Stimulated activated CD4-positive, alpha-beta T cell treated with anti-CD3 and anti-CD28 coated beads, Interleukin-12 subunit alpha, Interleukin-12 subunit beta, amount 100 ng/mL, for 48 hours (primary cell): ENCODE results near the gene CYSTM1.

Experiments
- DNase-seq, 3 donors: peaks; one replicate each; pipeline ENCODE4 v3.0.0-alpha.2; 2020; ENCODE audit warnings: low read depth in 2 of 3, low spot score in 1 of 3

The CYSTM1 gene

DNA sequence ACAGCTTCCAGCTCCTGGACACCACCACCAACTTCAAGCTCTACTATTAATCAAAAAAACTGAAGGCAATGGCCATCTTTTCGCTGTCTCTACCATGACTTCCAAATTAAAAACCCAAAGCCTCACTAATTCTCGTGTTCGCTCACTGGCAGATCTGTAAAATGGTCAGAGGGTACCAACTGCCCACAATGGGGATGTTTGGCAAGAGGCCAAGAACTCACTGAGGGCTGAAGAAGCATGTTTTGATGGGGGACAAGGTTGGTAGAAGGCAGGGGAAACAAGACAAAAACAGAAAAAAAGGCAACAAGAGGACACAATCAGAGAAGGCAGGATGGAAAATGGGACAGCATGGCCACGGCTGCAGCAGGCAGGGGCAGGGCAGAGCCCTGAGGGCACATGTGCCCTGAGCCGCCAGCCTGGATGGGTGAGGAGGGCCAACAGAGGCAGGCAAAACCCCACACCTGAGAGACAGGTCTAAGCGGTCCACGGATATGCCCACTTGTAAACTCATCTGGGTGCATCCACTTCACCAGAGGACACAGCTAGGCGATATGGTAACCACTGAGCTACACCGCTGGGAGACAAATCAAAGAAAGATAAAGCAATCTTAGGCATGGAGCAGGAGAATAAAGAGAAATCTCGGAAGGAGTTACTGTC, 77.6 kb downstream of the CYSTM1 start:
- no peak for DNase-seq

DNA sequence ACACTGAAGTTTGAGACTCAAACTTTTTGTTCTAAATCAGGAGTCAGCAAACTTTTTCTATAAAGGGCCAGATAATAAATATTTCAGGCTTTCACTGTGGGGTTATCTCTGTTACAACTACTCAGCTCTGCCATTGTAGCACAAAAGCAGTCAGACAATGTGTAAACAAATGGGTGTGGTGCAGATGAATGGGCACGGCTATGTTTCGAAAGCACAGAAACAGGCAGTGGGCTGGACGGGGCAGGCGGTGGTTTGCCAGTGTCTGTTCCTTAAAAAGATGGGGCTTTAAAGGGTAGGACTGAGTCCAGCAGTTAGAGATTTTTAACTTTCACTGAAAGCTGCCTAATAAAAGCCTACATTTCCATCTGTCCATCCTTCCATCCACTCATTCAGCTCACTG, 79.0 kb downstream of the CYSTM1 start:
- no peak for DNase-seq

DNA sequence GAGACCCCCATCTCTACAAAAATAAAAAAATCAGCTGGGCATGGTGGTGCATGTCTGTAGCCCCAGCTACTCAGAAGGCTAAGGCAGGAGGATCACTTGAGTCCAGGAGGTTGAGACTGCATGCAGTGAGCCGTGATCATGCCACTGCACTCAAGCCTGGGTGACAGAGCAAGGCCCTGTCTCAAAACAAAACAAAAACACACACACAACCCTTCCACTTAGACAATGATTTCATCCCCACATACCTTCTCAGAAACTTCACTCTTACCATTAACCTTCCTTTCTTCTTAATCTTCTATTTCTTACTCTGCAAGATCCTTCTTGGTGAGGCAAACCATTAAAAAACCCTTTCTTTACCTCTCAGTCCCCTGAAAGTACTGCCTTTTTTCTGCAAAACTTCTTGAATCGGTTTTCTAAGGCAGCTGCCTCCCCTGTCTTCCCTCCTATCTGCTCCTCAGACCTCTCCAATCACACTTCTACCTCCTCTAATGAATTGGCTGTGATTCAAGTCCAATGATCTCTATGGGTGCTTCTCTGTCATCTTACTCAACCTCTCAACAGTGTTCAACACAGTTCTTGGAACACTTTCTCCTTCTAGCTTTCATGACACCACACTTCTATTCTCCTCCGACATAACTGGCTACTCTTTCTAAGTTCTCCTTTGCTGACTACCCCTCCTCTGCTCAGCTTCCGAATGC, 80.6 kb downstream of the CYSTM1 start:
- DNase-seq: no peak

GRCh38 chr5:140256726-140257125, 81.7 kb downstream of the CYSTM1 start:
- no peak for DNase-seq

DNA sequence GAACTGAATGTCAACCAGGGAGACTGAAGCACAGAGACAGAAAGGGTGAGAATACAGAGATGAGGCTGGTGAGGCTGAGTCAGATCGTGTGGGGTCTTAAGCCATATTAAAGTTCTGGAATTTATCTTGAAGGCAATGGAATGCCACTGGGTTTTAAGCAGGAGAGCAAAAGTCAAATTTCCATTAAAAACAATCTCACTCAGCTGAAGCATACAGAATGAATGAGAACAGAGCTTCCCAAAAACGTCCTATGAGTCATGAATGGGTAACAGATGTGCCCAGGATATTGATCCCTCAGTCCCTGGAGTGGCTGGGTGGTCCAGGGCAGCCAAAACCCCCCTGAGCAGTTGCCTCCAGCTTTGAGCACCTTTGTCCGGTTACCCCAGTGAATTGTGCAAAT, 83.0 kb downstream of the CYSTM1 start:
- DNase-seq: no peak

DNA sequence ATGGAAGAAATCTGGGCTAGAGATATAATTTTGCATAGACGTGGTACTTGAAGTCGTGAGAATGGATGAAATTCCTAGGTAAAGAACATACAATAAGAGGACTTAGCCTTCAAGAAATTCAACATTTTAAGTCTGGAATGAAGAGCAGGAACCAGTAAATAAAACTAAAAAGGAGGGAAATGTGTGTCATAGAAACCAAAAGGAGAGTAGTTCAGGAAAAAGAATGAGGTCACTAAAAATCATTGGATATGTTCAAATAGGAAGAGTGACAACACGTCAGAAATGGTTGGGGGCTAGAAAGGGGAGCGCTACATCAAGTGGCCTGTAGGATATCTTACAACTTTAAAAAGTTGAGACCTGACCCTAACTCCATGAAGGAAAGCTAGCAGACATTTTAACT, 83.9 kb downstream of the CYSTM1 start:
- DNase-seq: no peak

DNA sequence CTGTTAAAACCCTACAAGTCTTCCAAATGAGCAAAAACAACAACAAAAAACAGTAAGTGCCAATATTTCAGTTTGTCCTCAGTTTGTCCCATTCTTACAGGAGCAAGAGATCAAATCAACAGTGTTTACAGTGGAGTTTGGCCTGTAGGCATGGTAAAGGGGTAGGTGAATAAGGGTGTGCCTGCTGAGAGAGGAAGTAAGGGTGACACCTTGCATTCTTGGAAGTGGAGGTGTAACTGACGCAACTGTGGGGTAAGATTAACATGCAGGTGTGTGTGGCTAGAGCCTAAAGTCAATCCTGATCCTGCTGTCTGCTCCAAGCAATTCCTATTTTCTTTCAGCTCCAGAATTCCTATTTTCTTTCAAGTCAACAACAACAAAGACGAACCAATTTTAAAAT, 84.5 kb downstream of the CYSTM1 start:
- no peak for DNase-seq

GRCh38 chr5:140260089-140260656, 85.2 kb downstream of the CYSTM1 start:
- no peak for DNase-seq

- no peak for DNase-seq
Measured at GRCh38 chr5:140261403-140262171, 86.6 kb downstream of the CYSTM1 start.

DNA sequence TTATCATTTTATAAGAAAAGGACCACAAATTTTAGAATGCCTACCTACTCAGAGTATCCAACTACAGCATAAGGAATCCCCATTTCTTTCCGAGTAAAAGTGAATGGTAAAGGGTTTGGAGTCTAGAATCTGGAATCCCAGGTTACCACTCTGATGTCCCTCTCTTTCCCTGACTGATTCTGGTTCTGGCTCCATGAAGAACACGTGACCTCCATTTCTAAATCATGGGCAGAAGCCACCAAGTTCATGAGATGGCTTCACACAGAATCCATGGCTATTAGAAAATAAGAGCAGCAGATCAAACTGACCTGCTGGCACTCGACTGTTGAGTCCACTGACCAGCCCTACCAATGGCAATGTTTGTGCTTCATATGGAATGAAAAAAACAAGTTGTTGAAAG, 87.2 kb downstream of the CYSTM1 start:
- no peak for DNase-seq

DNA sequence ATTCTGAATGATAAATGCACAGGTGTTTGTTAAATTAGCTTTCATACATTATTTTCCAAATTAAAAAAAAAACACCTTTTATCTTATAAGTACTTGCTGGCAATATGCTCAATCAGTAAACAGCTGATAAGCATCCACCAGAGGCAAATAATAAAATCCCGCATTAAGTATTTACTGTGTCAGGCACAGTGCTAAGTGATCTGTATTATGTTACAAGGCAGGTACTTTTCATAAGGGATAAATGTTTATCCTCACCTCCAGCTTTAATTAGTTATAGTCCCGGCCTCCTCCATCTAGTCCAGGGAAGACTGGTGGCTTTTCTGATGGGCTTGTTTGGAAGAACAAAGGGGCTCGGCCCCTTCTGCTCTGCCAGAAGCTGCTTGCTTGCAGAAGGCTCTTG, 87.9 kb downstream of the CYSTM1 start:
- no peak for DNase-seq

- DNase-seq: no peak
Measured at GRCh38 chr5:140265845-140266244, 90.9 kb downstream of the CYSTM1 start.

DNA sequence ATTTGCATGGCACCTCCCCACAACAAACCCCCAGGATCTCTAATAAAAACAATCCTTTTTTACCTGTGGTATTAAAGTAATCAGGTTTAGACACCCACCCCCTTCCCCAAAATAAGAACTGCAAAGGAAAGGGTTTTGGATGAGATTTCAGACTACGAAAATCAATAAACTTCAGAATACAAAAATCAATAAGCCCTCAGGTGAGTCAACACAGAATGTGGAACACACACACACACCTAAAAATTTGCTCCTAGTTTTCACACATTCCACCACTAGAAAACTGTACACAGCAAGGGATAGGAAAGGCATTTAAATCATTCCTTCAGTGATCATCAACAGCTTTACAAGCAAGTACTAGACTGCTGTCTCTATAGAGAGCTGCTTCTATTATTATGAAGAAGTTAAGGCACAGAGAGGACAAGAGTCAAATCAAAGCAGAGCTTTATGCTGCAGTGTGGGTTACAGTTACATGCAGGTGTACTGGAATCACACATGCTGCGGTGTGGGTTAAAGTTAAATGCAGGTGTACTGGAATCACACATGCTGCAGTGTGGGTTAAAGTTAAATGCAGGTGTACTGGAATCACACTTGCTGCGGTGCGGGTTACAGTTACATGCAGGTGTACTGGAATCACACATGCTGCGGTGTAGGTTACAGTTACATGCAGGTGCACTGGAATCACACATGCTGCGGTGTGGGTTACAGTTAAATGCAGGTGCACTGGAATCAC, 91.6 kb downstream of the CYSTM1 start:
- no peak for DNase-seq

DNA sequence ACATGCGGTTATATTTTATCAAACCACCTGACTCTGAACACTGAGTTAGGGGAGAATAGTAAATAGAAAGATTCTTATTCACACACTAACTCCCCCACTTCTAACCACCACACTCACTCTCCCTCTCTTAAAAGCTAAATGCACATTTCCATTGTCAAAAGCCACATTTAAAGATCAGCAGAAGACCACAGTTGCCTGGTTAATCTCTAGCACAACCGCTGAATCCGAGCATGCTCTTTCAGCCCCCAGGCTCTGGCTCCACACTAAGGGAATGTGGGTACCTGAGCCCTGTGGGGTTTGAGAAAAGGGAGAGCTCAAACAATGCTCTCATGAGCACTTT, 92.2 kb downstream of the CYSTM1 start:
- no peak for DNase-seq

GRCh38 chr5:140267559-140268018, 92.6 kb downstream of the CYSTM1 start:
- DNase-seq: no peak

DNA sequence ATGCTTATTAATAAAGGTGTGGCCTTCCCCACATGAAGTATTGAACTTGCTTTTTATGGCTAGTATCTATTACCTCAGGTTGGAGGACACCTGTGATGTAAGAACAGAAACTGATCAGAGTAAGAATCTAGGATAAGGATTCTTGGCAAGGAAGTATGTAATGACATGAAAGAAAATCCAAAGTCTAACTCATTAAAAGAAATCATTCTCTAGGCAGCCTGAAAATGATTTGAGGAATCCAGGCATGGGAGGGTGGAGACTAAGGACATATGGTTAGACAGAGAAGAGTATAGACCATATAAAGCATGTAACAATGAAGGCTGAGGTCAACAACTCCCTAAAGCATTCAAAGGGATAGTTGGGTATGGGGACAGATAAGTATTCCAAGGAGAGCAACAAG, 95.0 kb downstream of the CYSTM1 start:
- DNase-seq: no peak

GRCh38 chr5:140273401-140273877, 98.5 kb downstream of the CYSTM1 start:
- DNase-seq: no peak

DNA sequence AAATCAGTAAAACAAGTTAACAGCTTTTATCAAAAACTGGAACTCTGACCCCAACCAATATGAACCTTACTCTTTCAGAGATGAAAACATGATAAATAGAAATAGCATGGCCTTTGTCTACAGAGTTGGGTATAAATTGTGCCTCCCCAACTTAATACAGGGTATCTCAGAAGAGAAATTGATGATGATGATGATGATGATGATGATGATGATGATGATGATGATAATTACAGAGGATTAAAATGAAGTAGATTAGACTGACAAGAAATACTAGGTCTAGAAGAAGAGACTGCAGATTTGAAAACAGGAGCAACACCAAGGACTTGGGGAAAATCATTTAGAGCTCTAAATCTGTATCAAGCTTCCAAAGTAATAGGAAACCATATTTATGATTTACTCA, 100.8 kb downstream of the CYSTM1 start:
- no peak for DNase-seq

- no peak for DNase-seq
Measured at GRCh38 chr5:140282266-140282665, 107.3 kb downstream of the CYSTM1 start.

DNA sequence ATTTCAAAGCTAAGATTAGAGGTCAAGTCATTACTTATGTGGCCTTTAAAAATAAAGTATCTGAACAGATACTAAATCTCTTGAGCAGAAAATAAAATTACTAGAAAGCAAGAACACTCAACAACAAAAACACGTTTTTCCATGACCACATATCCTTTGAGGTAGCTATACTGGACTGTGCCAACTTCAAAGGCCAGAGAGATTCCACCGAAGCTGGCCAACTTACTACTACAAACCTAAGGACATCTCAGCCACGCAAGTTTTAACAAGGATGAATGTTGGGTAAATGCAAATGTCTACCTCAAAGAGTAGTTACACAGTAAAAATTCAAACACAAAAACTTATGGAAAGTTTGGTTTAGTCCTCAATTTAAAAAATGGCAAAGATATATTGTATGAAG, 109.0 kb downstream of the CYSTM1 start:
- DNase-seq: no peak

- no peak for DNase-seq
Measured at GRCh38 chr5:140286424-140286823, 111.4 kb downstream of the CYSTM1 start.
